HG02642 (cell line): ENCODE results near the gene ERH.

Experiments used
- ATAC-seq: cut with Tn5 transposase; IDR thresholded peaks from one replicate; pipeline ENCODE4 v1.9.1; 2021; ENCODE audit warnings: mild to moderate bottlenecking; ENCODE audit not compliant: unreplicated experiment, poor library complexity

Gene ERH

DNA sequence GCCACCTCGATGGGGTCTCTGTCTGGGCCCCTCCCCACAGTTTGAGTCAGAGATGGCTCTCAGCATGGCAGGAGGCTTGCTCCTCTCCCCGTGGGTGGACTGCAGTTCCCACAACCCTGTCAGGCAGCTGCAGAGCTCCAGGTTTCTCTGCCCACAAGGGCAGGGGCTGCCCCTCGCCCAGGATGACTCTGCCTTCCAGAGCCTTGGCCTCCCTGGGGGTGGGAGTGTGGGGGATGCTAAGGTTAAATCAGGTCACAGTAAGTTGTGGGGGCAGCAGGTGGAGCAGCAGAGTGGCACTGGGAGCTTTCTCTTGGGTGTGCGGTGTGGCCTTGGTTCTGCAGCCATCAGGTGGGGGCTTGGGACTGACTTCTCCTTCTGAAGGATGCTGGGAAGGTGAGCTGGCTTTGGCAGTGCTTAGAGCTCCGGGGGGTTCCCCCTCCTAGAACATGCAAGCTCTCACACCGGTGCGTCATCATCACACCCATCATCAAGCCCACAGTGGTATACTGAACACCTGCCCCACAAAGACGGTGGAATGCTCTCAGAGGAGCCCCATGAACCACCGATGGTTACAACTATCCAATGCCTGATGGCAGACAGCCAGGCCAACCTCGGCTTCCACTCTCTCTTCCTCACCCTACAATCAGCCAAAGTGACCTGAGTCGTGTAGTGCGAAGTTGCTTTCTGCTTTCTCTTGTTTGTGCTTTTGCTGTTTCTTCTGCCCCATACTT lies 39.7 kb downstream of the ERH start:
- no peak for ATAC-seq

DNA sequence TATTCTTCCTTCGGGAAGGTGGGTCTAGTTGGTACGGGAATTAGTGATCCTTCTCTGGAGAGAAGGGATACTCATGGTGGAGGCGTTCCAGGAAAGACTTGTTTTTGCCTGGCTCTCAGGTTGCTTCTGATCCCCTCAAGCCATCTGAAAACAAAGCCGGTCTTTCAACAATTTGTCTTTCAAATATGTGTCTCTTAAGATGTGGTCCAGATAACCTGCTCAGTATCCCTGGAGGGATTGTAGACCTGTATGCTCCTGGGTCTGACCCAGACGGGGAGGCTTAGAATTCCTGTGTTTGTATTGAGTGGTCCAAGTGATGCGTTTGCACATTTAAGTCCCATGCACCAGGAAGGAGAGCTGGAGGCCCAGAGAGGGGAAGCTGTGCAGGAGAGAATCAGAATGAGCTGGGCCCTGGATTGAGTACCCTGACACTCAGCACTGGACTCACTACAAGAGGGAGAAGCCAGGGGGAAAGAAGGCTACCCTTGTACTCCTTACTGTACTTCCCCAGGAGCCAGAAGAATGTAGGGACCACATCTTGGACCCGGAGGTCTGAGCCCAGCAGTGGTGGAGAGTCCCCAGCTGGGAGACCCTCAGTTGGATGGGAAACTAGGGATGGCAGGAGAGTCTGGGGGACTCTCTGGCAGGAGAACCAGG lies 40.4 kb downstream of the ERH start:
- no peak for ATAC-seq

DNA sequence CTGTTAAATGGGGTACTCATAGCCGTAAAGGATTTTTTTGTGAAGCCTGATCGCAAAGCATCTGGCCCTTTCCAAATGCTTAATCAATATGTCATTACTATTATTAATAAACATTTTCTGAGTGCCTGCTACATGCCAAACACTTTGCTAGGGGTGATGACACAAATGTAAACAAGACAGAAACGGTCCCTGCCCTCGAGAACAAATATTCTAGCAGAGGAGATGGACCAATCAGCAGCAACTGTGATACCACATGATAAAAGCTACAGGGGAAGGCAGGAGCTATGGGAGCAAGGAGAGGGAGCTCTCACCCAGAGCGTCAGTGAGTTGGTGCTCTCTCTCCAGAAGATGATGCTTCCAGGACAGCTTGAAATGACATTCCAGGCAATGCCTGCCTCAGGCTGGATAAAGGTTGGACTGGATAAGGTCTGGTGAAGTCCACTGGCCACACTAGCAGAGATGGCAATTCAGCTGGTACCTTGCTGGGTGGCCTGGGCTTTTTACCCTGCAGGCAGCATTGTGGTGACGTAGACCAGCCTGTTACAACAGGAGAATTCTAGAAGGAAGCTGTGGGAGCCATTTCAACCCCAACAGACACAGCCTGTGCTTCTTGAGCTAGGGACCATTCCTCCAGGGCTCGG lies 41.1 kb downstream of the ERH start:
- ATAC-seq = no peak

DNA sequence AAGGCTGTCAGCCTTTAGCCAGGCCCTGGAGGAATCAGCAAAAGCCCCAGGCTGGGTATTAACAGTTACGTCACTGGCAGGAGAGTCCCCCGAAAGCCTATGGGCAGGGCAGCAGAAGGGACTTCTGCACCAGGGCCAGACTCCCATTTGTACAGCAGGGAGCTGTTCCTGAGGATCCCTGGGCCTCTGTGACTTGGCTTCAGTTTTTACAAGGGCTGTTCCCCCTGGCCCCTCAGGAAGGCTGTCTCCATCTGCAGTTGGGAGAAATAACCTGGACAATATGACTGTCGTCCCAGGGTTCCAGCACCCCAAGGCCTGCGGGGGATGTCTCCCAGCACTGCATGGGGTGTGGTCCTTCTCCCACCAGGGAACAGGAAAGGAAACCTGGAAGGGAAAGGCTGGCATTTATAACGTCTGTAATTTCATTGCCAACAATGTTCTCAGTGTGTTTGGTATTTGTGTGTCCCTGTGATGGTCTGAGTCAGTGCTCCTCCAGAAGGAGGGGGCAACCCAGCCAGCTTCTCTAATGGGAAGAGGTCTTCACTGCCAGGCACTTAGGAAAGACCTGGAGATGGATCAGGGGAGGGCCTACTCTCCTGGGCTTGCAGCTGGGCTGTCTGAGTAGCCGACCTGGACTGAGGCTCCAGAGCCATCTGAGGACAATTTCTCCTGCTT lies 42.4 kb downstream of the ERH start:
- no peak for ATAC-seq

DNA sequence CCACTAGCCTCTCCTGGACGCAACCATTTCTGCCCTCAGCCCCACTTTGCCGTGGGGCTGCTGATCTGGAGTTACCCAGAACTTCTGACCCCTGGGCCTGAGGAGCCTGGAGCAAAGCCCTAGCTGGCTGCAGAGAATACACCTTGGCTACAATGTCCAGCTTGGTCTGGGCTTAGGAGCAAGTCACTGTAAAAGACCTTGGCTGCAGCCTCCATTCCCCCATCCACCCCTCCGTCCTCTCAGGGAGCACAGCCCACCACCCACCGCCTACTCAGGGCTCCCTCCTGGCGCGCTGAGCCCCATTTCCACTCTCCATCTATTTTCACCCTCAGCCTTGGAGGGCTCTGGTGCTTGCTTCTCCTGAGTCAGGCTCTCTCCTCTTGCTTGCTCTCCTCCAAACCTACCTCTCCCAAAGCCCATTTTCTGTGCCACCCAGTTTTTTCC lies 42.9 kb downstream of the ERH start:
- no peak for ATAC-seq

DNA sequence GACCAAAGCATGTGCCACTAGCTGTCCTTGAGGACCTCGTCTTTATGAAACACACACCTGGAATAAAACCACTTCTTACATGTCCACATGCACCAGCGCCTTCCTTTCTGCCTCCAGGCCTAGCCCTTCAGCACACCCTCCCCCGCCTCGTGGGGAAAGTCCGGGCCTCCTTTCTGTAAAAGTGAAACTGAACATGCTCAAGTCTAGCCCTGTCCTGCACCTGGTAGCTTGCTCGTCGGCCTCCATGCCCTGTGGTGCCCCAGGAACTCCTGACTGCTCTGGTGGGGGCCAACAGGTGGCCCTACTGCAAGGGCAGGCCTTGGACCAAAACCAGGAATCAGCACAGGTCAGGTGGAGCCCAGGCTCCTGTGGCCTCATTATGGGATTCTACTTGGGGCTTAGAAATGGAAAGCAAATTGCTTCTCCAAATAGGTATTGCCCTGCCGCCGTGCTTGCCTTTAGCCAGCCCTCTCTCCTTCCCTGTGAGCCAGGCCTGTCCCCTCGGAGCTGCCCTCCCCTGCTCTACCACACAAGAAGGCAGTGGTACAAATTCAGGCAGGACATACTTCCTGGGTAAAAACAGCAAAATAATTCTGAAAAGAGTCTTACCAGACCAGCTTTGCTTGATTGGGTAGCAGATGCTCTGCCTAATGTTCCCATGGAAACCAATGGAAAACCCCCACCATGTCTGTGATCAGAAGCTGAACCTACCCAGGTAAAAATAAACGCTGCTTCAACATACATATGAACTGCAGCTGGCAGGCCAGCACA lies 43.5 kb downstream of the ERH start:
- ATAC-seq = peak; percentile 89

DNA sequence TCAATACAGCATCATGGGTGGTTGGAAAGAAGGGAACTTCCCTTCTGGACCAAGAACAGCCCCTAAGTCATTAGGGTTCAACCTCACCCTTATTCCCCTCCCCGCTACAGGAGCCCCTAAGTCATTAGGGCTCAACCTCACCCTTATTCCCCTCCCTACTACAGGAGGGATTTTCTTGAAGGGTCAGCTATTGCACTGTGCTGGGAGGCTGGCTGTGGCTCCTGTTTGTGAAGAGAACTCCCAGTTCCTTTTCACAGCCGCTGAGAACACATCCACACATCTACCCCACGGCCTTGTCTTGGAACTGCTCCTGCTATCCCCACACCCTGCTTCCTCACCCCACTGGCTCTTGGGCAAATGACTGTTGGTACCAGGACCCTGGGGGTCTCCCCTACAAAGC lies 44.9 kb downstream of the ERH start:
- no peak for ATAC-seq

DNA sequence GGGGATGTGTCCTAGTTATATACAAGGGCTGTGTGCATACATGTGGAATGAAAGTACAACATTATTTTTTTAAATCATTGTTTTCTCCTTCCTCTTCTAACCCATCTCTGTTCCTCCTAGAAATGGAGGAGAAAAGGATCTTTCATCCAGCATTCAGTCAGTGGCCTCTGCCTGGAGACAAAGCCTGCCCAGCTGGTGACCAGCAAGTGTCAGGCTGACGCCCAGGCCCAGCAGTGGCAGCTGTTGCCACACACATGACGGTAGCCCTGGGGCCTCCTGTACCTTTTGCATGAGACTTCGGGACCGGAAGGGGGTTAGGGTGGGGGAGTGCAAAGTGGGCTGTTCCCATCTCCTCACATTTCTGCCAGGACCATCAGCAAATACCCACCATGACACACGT lies 46.2 kb downstream of the ERH start:
- no peak for ATAC-seq

DNA sequence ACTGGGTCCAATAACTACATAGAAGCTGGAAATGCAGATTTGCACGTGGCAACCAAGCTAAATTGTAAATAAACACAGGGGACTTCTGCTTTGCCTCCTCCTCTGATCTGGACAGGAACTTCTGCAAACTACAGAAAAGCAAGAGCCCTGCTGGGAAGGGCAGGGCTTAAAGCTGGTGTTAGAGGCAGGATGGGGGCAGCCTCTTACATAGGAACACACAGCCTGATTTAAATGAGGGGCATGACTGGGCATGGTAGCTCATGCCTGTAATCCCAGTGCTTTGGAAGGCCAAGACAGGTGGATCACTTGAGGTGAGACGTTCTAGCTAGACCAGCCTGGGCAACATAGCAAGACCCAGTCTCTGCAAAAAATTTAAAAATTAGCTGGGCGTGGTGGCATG lies 46.7 kb downstream of the ERH start:
- ATAC-seq = no peak

DNA sequence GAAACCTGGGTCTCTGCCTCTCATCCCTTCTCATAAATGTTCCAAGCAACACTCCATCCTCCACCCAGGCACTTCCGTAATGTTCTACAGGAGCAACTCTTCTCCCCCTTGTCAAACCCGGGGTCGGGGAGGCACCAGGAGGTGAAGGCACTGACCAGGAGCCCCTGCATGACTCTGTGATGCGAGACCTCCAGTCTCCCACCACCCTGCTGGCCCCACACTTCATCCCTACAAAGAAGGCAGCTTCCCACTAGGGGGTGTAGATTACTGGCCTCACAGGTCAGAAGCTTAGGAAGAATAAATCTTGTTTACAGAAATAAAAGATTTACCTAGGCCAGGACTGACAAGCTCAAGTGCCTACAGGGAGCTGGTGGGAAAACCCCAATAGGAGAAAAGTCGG lies 47.2 kb downstream of the ERH start:
- no peak for ATAC-seq

DNA sequence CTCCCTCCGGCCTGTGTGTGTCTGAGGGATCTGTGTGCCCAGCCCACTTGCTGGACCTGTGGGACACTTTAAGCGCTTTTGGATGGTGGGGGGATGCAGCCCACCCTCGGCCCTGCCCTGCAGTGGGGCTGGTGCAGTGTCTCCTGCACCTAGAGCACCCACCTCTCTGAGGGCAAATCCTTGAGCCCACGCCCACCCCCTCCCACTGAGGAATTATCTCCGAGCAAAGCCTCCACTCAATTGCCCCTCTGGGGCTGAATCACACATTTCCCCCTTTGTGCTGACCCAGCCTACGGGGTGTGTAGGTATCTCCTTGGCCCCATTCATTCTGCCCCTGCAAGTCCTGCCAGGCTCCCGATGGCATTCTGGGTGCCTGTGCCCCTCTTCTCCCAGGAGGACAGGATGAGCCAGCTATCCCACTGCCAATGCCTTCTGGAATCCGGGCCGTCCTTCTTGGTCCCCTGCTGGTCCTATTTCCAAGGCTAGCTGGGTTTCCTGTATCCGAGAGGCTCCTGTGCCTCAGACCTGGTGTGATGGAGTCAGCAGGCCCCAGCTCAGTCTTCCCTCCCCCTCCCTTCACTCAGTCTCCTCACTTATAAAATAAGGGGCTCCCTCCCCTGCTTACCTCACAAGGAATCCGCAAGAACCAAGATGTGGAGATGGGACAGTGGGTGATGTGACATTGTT lies 48.9 kb downstream of the ERH start:
- no peak for ATAC-seq

DNA sequence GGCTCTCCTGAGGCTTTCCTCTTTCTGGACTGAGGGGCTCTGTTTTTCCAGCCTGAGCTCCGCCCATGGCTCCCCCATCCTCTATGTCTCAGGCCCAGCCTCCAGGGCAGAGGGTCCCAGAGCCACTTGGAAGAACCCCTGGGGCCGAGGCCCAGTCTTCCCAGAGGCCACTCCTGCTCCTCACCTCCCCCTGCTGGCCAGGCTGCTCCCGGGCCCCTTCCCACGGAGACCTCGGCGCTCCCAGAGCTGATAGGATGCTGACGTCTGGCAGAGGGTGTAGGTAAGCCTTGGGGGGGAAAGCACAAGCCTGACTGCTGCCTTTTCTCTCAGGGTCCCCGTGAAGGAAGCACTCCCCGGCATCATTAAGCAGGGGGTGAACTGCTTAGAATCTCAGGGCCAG lies 51.4 kb downstream of the ERH start:
- ATAC-seq = no peak

DNA sequence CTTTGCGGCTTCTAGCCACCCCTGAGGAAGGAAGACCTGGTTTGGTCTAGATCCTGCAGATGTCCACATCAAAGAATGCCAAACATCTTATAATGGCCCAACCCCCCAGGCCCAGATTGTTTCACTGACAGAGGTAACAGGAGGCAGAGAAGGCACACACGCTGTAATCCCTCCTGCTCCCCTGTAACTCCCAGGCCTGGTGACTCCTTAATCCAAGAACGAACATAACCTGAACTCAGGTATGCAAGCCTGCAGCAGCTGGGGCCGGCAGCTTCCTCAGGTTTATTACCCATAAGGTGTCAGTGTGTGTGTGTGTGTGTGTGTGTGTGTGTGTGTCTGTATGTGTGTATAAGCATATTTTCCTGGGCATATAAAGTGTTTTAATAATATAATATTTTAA lies 52.7 kb downstream of the ERH start:
- no peak for ATAC-seq

DNA sequence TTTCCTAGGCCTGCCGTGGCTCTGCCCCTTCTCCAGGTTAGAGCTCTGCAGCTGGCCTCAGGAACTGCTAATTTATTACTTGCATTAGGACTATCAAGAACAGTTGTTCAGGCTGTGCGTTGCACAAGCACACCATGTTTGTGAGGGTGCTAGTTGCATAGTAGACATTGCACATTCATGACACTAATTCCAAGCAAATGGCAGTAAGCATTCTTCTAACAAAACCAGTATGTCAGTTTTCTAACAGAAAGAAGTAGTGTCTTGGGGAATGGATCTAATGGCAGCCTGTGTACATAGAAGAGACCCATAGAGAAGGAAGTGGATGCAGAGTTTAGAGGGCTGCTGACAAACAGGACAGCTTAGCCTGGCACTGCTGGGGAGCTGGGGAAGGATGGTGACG lies 53.9 kb downstream of the ERH start:
- no peak for ATAC-seq

DNA sequence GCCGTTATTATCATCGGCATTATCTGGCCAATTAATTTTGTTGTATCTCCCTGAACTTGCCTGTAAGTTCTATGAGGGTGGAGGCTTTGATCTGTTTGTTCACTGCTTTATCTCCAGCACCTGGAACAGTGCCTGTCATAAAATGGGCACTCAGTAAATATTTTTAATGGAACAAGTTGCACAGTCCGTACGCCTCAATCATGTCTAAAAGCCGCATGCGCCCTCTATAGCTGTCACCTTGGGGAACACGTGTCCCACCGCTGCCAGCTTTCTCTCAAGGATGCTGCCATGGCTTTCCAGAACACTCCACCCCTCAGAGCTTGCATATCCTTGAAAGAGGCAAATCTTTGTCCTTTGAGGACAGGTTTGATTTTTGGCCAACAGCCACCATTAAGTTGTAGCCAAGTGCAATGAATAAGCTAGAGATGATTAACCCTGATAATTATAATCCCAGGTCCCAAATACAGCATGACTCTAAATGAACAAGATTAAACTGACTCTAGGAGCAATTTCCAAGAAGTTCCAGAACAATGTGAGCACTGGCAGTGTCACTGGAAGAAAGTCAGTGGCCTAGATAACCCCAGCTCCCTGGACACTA lies 55.1 kb downstream of the ERH start:
- no peak for ATAC-seq

DNA sequence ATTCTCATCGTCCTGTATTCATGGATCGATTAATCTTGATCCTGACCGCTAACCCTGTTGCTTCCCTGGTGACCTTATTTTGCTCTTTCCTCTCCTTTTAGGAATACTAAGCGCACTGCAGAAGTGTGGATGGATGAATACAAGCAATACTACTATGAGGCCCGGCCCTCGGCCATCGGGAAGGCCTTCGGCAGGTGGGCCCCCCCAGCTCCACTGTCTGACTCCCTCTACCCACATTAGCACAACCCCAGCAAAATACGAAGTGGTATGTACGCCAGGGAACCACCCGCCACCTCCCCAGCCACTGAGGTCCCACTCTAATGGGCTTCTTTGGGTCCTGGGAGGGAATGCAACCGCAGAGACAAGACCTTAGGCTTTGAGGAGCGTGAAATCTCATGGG lies 58.7 kb downstream of the ERH start:
- ATAC-seq = no peak

DNA sequence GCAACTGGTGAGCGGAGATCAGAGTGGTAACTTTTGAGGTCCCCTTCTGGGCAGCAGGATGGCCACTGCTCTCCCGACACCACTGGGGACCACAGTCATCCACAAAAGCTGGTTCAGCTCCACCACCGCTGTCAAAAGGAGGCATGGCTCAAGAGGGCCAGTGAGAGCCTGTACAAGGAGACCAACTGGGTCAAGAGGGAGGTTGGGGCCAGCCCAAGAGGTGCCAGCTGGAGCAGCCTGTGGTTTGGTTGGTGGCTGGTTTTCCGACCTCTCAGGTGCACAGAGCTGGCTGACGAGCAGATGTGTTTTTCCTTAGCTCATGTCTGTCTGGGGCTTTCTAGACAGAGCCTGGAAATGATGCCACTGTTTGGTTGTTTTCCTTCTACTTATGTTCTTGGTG lies 60.1 kb downstream of the ERH start:
- no peak for ATAC-seq

DNA sequence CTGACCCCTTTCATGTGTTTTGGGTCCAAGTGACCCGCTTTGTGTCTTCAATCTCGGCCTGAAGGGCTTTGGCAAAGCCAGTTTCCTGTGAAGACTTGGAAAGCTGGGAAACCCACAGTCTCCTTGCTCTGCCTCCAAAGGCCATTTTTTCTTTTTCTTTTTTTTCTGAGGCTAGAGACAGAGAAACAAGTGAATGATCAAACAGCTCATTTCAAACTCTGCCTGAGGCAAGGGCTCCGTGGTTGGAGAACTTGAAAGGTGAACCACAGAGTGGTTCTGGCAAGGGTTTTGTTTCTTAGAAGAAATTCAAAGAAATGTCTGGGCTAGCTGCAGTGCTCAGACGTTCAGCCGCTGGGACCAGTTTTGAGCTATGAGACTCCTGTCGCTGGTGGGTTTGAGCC lies 62.7 kb downstream of the ERH start:
- no peak for ATAC-seq

DNA sequence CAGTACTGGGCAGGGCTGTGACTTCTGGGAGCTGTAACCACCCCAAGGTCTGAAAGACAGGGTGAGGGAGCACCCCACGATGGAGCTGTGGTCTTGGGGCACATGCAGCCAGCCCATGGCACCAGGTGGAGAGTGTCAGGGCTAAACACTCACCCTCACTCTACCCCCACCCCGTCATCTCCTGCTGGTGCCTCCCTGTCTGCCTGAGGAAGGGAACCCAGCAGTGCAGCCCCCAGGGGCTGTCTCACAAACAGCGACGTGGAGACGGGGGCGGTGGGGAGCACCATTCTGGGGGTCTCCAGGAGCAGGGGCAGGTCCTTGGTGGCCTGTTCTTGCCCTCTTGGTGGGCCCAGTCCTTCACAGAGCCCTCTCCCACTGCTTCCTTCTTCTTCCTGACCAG lies 63.5 kb downstream of the ERH start:
- ATAC-seq = no peak
